Parathyroid adenoma (tissue), 2 donors: ENCODE measurements around the gene PIGZ.

Source experiments
- H2AFZ ChIP-seq: fragments of 300-600 bp; sonication (generic); one replicate; pipeline ENCODE4 v1.7.0; 2017; ENCODE audit warnings: antibody characterized with exemption, mild to moderate bottlenecking
- H3K27ac ChIP-seq: fragments of 300-600 bp; sonication (generic); one replicate; pipeline ENCODE4 v1.7.0; 2017
- H3K27me3 ChIP-seq: fragments of 300-600 bp; sonication (generic); one replicate; pipeline ENCODE4 v1.7.0; 2017; ENCODE audit warnings: low read length; ENCODE audit not compliant: control insufficient read depth, insufficient read depth
- H3K36me3 ChIP-seq: fragments of 300-600 bp; sonication (generic); one replicate; pipeline ENCODE4 v1.7.0; 2017; ENCODE audit warnings: low read length; ENCODE audit not compliant: control insufficient read depth, insufficient read depth
- H3K4me1 ChIP-seq: fragments of 300-600 bp; sonication (generic); one replicate; pipeline ENCODE4 v1.7.0; 2017; ENCODE audit warnings: control low read depth
- H3K4me2 ChIP-seq: fragments of 300-600 bp; sonication (generic); one replicate; pipeline ENCODE4 v1.7.0; 2017; ENCODE audit warnings: low read length
- H3K4me3 ChIP-seq: fragments of 300-600 bp; sonication (generic); one replicate; pipeline ENCODE4 v1.7.0; 2017; ENCODE audit warnings: low read depth, low read length
- H3K79me2 ChIP-seq: fragments of 300-600 bp; sonication (generic); one replicate; pipeline ENCODE4 v1.7.0; 2017; ENCODE audit warnings: control low read depth
- H3K9ac ChIP-seq: fragments of 300-600 bp; sonication (generic); one replicate; pipeline ENCODE4 v1.7.0; 2017; ENCODE audit warnings: mild to moderate bottlenecking
- H3K9me3 ChIP-seq: fragments of 300-600 bp; sonication (generic); one replicate; pipeline ENCODE4 v1.7.0; 2017; ENCODE audit warnings: low read length; ENCODE audit not compliant: control insufficient read depth
- TF ChIP-seq, protein P1 (sequence below): fragments of 300-600 bp; sonication (generic); IDR thresholded peaks from one replicate; pipeline ENCODE4 v1.7.0; 2017; ENCODE audit warnings: antibody characterized with exemption, mild to moderate bottlenecking
- donor health status: primary hyperparathyroidism.

The PIGZ gene

GRCh38 chr3:196962108-196962929 lies 6.3 kb downstream of the PIGZ start:
- Histone ChIP-seq H2AFZ (no peak overlapping the region), H3K4me2 (no peak overlapping the region), H3K9ac (no peak overlapping the region), H3K27ac (no peak overlapping the region), H3K36me3 (no peaks in the 10 kb centered on the region), H3K79me2 (no peaks in the 10 kb centered on the region), H3K4me1 (no peaks in the 10 kb centered on the region), H3K27me3 (no peaks in the 10 kb centered on the region), H3K4me3 (no peak overlapping the region), H3K9me3 (no peaks in the 10 kb centered on the region)
- TF ChIP-seq, protein P1, sequence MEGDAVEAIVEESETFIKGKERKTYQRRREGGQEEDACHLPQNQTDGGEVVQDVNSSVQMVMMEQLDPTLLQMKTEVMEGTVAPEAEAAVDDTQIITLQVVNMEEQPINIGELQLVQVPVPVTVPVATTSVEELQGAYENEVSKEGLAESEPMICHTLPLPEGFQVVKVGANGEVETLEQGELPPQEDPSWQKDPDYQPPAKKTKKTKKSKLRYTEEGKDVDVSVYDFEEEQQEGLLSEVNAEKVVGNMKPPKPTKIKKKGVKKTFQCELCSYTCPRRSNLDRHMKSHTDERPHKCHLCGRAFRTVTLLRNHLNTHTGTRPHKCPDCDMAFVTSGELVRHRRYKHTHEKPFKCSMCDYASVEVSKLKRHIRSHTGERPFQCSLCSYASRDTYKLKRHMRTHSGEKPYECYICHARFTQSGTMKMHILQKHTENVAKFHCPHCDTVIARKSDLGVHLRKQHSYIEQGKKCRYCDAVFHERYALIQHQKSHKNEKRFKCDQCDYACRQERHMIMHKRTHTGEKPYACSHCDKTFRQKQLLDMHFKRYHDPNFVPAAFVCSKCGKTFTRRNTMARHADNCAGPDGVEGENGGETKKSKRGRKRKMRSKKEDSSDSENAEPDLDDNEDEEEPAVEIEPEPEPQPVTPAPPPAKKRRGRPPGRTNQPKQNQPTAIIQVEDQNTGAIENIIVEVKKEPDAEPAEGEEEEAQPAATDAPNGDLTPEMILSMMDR = no peak

GRCh38 chr3:196954832-196955231 lies 13.8 kb downstream of the PIGZ start:
- no peak overlapping the region for H3K4me2 ChIP-seq
- no peak overlapping the region for H3K4me3 ChIP-seq
- H3K36me3 ChIP-seq = no peaks in the 10 kb centered on the region
- no peak overlapping the region for H2AFZ ChIP-seq
- no peaks in the 10 kb centered on the region for H3K9me3 ChIP-seq
- H3K4me1 ChIP-seq = no peaks in the 10 kb centered on the region
- H3K9ac ChIP-seq = no peak overlapping the region
- TF ChIP-seq, protein P1 = no peak
- H3K27ac ChIP-seq = no peak overlapping the region
- H3K27me3 ChIP-seq = no peaks in the 10 kb centered on the region
- no peaks in the 10 kb centered on the region for H3K79me2 ChIP-seq

- no peak overlapping the region for H3K9ac ChIP-seq
- no peak overlapping the region for H3K27ac ChIP-seq
- H3K79me2 ChIP-seq = no peaks in the 10 kb centered on the region
- H3K9me3 ChIP-seq = no peaks in the 10 kb centered on the region
- no peak overlapping the region for H2AFZ ChIP-seq
- no peak overlapping the region for H3K4me3 ChIP-seq
- H3K36me3 ChIP-seq = no peaks in the 10 kb centered on the region
- no peaks in the 10 kb centered on the region for H3K27me3 ChIP-seq
- TF ChIP-seq, protein P1 = no peak
- H3K4me2 ChIP-seq = no peak overlapping the region
- peaks cover 6% of the 10 kb centered on the region for H3K4me1 ChIP-seq
Observed at GRCh38 chr3:196951371-196951770, 17.3 kb downstream of the PIGZ start.

DNA sequence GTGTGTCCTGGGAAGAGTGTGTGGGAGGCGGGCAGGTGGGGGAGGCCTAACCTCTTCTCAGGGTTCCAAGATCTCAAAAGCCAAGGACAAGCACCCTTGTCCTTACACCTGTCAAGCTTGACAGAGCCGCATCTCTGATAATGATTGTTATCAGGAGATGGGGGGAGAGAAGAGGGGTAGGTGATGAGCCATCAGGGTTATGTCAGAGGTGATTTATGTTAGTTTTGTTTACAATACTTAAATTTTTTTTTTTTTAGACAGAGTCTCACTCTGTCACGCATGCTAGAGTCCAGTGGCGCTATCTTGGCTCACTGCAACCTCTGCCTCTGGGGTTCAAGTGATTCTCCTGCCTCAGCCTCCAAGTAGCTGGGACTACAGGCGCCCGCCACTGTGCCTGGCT lies 18.9 kb downstream of the PIGZ start:
- Histone ChIP-seq H3K27me3 (no peaks in the 10 kb centered on the region), H3K36me3 (no peaks in the 10 kb centered on the region), H3K9ac (no peak overlapping the region), H3K79me2 (no peaks in the 10 kb centered on the region), H2AFZ (peak overlapping the region; percentile 36), H3K9me3 (no peaks in the 10 kb centered on the region), H3K4me1 (peaks cover 6% of the 10 kb centered on the region), H3K27ac (peak overlapping the region; percentile 51), H3K4me3 (no peak overlapping the region), H3K4me2 (no peak overlapping the region)
- TF ChIP-seq, protein P1 = no peak

GRCh38 chr3:196949285-196949619 lies 19.4 kb downstream of the PIGZ start:
- TF ChIP-seq, protein P1 = no peak
- Histone ChIP-seq H3K4me1 (peaks cover 6% of the 10 kb centered on the region), H3K4me2 (no peak overlapping the region), H3K36me3 (no peaks in the 10 kb centered on the region), H3K9me3 (no peaks in the 10 kb centered on the region), H3K27ac (peak overlapping the region; percentile 51), H2AFZ (peak overlapping the region; percentile 36), H3K27me3 (no peaks in the 10 kb centered on the region), H3K79me2 (no peaks in the 10 kb centered on the region), H3K4me3 (no peak overlapping the region), H3K9ac (no peak overlapping the region)
